Epidermal melanocyte (primary cell): ENCODE measurements around the gene SLC35G1.

Experiments
- DNase-seq: peaks from one replicate; pipeline ENCODE4 v3.0.0; 2011; ENCODE audit warnings: low spot score; ENCODE audit not compliant: insufficient read length

SLC35G1 gene

DNA sequence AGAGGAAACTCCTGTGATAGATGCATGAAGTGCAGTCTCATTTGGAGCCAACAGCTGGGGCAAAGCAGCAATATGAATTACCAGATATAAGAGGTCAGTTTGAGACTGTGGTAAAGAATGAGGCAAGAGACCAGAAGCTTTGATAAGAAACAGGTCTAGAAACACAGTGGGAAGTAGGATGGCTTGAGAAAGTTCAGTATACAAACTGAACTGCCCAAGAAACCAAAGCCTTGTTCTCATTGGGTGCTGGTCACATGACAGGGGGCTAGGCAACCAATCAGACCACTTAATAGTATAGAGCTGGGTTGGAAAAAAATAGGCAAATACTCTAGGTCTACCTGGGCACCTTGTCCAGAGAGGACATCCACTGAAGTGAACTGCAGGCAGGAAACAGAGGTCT, 53.7 kb downstream of the SLC35G1 start:
- no peak for DNase-seq

DNA sequence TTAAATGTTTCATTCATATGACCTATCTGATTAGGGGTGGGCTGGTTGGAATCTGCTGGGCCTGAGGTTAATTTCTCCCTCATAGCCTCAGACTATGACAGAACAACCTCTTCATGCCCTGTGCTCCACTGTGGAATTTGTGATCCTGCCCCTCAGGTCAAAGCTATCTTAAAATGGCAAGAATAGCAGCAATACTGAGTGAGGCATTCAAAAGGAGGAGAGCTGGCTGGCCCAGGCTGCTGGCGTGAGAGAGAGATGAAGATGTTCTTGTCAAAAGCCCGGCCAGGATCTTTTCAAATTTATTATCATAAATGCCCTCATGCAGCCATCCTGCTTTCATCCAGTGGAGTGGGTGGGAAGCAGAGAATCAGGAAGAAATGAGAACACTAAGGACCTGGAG, 58.1 kb downstream of the SLC35G1 start:
- no peak for DNase-seq
